Endothelial cell of umbilical vein (primary cell): Measurements from ENCODE around the gene INHA. TPM values are rescaled to one million over a fixed set of nuclear protein-coding genes. Genes with fewer than 3 reads are reported as not detected.

Experiments
- BruUV-seq: library from RNA; stranded (reverse); fragments of 400-500 nt; replicated peaks from 2 replicates; lab custom pipeline; 2021; lab: Mats Ljungman, UMichigan
- CTCF ChIA-PET: fragments of 300-600, 350-600 bp; sonication (Branson Sonifier 250); formaldehyde crosslinking; loops from one replicate; lab custom pipeline; 2021; ENCODE audit warnings: antibody characterized with exemption, inconsistent platforms; lab: Charles Lee
- POLR2A ChIA-PET: fragments of 300-600, 350-600 bp; sonication (Branson Sonifier 250); formaldehyde crosslinking; loops from one replicate; lab custom pipeline; 2021; ENCODE audit warnings: antibody characterized with exemption, inconsistent platforms; lab: Charles Lee
- DNase-seq: peaks from one replicate; pipeline ENCODE4 v3.0.0-alpha.2; 2011; ENCODE audit warnings: low read depth, low spot score
- FAIRE-seq: peaks from 2 replicates; lab custom pipeline; 2011; peaks lifted over from hg19 to GRCh38; lab: Jason Lieb, UNC
- H2AFZ ChIP-seq: 2 replicates; pipeline ENCODE4 v1.6.0; 2012; ENCODE audit warnings: low read depth, low read length, control low read depth, inconsistent platforms
- H3K27ac ChIP-seq: 2 replicates; pipeline ENCODE4 v1.5.1; 2011; ENCODE audit warnings: low read depth, mild to moderate bottlenecking, control low read depth, low read length, moderate library complexity; ENCODE audit not compliant: insufficient read depth
- H3K27me3 ChIP-seq, 2 experiments: 2 replicates each; pipeline versions ENCODE4 v1.6.0 to v1.6.1; 2011; ENCODE audit warnings: low read length in 2 of 2, mixed read lengths in 1 of 2; ENCODE audit not compliant: control insufficient read depth in 2 of 2, insufficient read depth in 2 of 2
- H3K36me3 ChIP-seq, 2 experiments: 2 replicates in 1 of 2; 3 replicates in 1 of 2; pipeline ENCODE4 v1.5.1; 2011; ENCODE audit warnings: low read length in 2 of 2, mild to moderate bottlenecking in 1 of 2, moderate library complexity in 1 of 2; ENCODE audit not compliant: control insufficient read depth in 2 of 2, insufficient read depth in 2 of 2; ENCODE audit errors: extremely low read depth in 1 of 2
- H3K4me1 ChIP-seq: 3 replicates; pipeline ENCODE4 v1.5.1; 2011; ENCODE audit warnings: mild to moderate bottlenecking, low read length; ENCODE audit not compliant: control insufficient read depth, insufficient read depth; ENCODE audit errors: extremely low read depth
- H3K4me2 ChIP-seq: 2 replicates; pipeline ENCODE4 v1.6.1; 2011; ENCODE audit warnings: low read length, control low read depth, mixed read lengths; ENCODE audit not compliant: insufficient read depth
- H3K4me3 ChIP-seq, 3 experiments: fragments of 200-600 bp in 1 of 3; sonication (generic), shearing (Covaris generic) in 1 of 3; replicated peaks in 1 of 3; 2 replicates each; pipeline ENCODE4 v1.5.1; 2011 to 2016; ENCODE audit warnings: control low read depth in 3 of 3, low read length in 3 of 3, mild to moderate bottlenecking in 2 of 3, inconsistent platforms in 1 of 3, low read depth in 1 of 3, moderate library complexity in 1 of 3; ENCODE audit not compliant: insufficient read depth in 1 of 3
- H3K79me2 ChIP-seq: 2 replicates; pipeline ENCODE4 v1.6.0; 2012; ENCODE audit warnings: low read length, inconsistent platforms; ENCODE audit not compliant: control insufficient read depth, insufficient read depth
- H3K9ac ChIP-seq: replicated peaks from 2 replicates; pipeline ENCODE3; 2011; ENCODE audit warnings: low read length, control low read depth; ENCODE audit not compliant: insufficient read depth; ENCODE audit errors: extremely low read depth
- H3K9me1 ChIP-seq: replicated peaks from 3 replicates; pipeline ENCODE4 v1.6.0; 2011; ENCODE audit warnings: mild to moderate bottlenecking, low read length; ENCODE audit not compliant: control insufficient read depth, insufficient read depth; ENCODE audit errors: extremely low read depth
- H3K9me3 ChIP-seq: replicated peaks from 2 replicates; pipeline ENCODE4 v1.5.1; 2012; ENCODE audit warnings: low read length, inconsistent platforms; ENCODE audit not compliant: control insufficient read depth, insufficient read depth
- H4K20me1 ChIP-seq: replicated peaks from 2 replicates; pipeline ENCODE3; 2011; ENCODE audit warnings: mild to moderate bottlenecking, low read length; ENCODE audit not compliant: control insufficient read depth, insufficient read depth; ENCODE audit errors: extremely low read depth
- EZH2 ChIP-seq: IDR thresholded peaks from 2 replicates; pipeline ENCODE4 v1.6.1; 2012; ENCODE audit warnings: borderline replicate concordance, low read depth, mild to moderate bottlenecking, moderate library complexity, low read length, inconsistent platforms; ENCODE audit not compliant: severe bottlenecking
- FOS ChIP-seq: IDR thresholded peaks from 2 replicates; pipeline ENCODE4 v1.6.1; 2011; ENCODE audit warnings: mild to moderate bottlenecking, low read length, moderate library complexity, borderline replicate concordance; ENCODE audit not compliant: insufficient read depth
- GATA2 ChIP-seq: IDR thresholded peaks from 2 replicates; pipeline ENCODE4 v1.7.0; 2011; ENCODE audit warnings: low read depth, mild to moderate bottlenecking, moderate library complexity, mixed read lengths, low read length; ENCODE audit not compliant: insufficient read length, insufficient read depth
- JUN ChIP-seq: IDR thresholded peaks from 2 replicates; pipeline ENCODE4 v1.6.1; 2011; ENCODE audit warnings: borderline replicate concordance, low read depth; ENCODE audit not compliant: insufficient read length, insufficient read depth
- MYC ChIP-seq: IDR thresholded peaks from one replicate; pipeline ENCODE4 v1.6.1; 2011; ENCODE audit warnings: mild to moderate bottlenecking, low read depth, low read length
- POLR2A ChIP-seq: IDR thresholded peaks from 2 replicates; pipeline ENCODE4 v1.6.1; 2012; ENCODE audit warnings: low read depth, mild to moderate bottlenecking, control low read depth, low read length
- POLR2AphosphoS5 ChIP-seq: IDR thresholded peaks from 2 replicates; pipeline ENCODE4 v1.6.1; 2012; ENCODE audit warnings: low read depth, mild to moderate bottlenecking, control low read depth, low read length, moderate library complexity; ENCODE audit not compliant: insufficient read depth
- dilution Hi-C: fragments of 300-500 bp; cut with MboI; formaldehyde crosslinking; loops from one replicate; pipeline ENCODE4 v1.15.0; 2019; ENCODE audit warnings: low sequenced_read_pairs; ENCODE audit not compliant: extremely low pct_ligation_motif_present
- intact Hi-C: fragments of 100-400 bp; cut with micrococcal nuclease; formaldehyde crosslinking; loops from one replicate; pipeline ENCODE4 v1.10.0; 2022
- polyA plus RNA-seq, 4 experiments: library from polyadenylated mRNA; depleted of rRNA in 3 of 4; stranded (reverse) in 3 of 4; unstranded in 1 of 4; fragments of >200 nt; gene quantifications; 2 replicates each; pipeline versions ENCODE4 v1.2.1 to v1.2.3, GENCODE V29; 2011 to 2012; ENCODE audit warnings: missing spikeins in 1 of 4
- total RNA-seq: library from RNA; stranded (reverse); gene quantifications from 2 replicates; pipeline ENCODE4 v1.2.3, GENCODE V29; 2021
- TF ChIP-seq, protein P1 (sequence below): IDR thresholded peaks from 2 replicates; pipeline ENCODE4 v1.6.1; 2011; ENCODE audit not compliant: insufficient read depth, insufficient read length
- TF ChIP-seq, protein P2 (sequence below), 2 donors: IDR thresholded peaks; 1 replicate in 1 of 2; 2 replicates in 1 of 2; pipeline ENCODE4 v1.5.1; 2011; ENCODE audit warnings: low read length in 2 of 2, mild to moderate bottlenecking in 2 of 2, moderate library complexity in 2 of 2, control low read depth in 1 of 2, inconsistent platforms in 1 of 2, low read depth in 1 of 2; ENCODE audit not compliant: insufficient read depth in 1 of 2; ENCODE audit errors: extremely low read depth in 1 of 2

The INHA gene
- total and polyA plus RNA-seq, 2 donors (not counting 3 experiments of a cell fraction or from before 2014, with no cell fraction given), result 0.06 TPM; not detected in 1

DNA sequence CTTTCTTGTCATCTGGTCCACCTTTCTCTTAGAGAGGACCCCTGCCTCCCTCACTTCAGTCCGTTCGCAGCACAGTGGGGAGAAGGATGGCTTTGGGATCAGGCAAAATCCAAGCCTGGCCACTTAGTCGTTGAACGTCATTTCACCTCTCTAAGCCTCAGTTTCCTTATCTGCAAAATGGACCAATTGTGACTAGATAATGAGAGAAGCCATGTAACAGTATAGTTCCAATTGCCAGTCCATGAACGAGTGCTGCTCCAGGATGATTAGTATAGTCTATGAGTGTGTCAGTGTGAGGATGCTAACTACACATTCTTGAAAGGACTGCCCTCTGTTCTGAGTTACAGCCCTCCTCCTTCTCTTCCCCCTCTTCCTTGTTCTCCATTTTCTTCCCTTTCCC, 1.1 kb downstream of the INHA start:
- dilution Hi-C loops, result no loop called here
- peaks cover 22 to 35% of the 10 kb centered on the region in 2 experiments for H3K27me3 ChIP-seq
- ChIA-PET CTCF (interaction anchor here (2.8 kb wide), 1 partner anchor 13 kb away, joined by 14 read pairs; no protein-coding TSS in a partner anchor), POLR2A (no interaction called here)
- no peak for FAIRE-seq
- H3K27ac ChIP-seq, result no peak overlapping the region
- H2AFZ ChIP-seq, result no peak overlapping the region
- intact Hi-C loops, result no loop called here
- TF ChIP-seq, protein P1, sequence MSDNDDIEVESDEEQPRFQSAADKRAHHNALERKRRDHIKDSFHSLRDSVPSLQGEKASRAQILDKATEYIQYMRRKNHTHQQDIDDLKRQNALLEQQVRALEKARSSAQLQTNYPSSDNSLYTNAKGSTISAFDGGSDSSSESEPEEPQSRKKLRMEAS, result no peak
- TF ChIP-seq POLR2A (no peak), POLR2AphosphoS5 (no peak)
- no peak for DNase-seq
- H3K9me1 ChIP-seq, result no peaks in the 10 kb centered on the region
- no peaks in the 10 kb centered on the region for H3K4me1 ChIP-seq
- no peaks in the 10 kb centered on the region for H3K79me2 ChIP-seq
- no peak overlapping the region for H3K4me3 ChIP-seq
- no peak overlapping the region for H3K9ac ChIP-seq
- no peaks in the 10 kb centered on the region for H3K9me3 ChIP-seq
- no peak overlapping the region for H3K4me2 ChIP-seq
- H3K36me3 ChIP-seq, result no peaks in the 10 kb centered on the region
- no peaks in the 10 kb centered on the region for H4K20me1 ChIP-seq
- BruUV-seq, result no TSS peak

DNA sequence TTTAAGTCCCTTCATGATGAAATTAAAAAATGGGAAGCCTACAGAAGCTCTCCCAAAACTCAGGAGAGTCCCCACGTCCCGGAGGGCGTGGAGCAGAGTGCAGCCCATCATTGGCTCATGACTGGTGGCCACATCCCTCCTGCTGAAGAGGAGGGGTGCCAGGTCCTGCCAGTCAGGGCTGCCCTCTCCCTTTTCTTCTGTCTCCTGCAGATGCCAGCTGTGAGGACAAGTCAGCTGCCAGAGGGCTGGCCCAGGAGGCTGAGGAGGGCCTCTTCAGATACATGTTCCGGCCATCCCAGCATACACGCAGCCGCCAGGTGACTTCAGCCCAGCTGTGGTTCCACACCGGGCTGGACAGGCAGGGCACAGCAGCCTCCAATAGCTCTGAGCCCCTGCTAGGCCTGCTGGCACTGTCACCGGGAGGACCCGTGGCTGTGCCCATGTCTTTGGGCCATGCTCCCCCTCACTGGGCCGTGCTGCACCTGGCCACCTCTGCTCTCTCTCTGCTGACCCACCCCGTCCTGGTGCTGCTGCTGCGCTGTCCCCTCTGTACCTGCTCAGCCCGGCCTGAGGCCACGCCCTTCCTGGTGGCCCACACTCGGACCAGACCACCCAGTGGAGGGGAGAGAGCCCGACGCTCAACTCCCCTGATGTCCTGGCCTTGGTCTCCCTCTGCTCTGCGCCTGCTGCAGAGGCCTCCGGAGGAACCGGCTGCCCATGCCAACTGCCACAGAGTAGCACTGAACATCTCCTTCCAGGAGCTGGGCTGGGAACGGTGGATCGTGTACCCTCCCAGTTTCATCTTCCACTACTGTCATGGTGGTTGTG, 2.6 kb downstream of the INHA start:
- Histone ChIP-seq H4K20me1 (no peaks in the 10 kb centered on the region), H3K9me3 (no peaks in the 10 kb centered on the region), H3K27me3 (peaks cover 31 to 35% of the 10 kb centered on the region in 2 experiments), H3K4me1 (no peaks in the 10 kb centered on the region), H3K79me2 (no peaks in the 10 kb centered on the region), H3K27ac (no peak overlapping the region), H2AFZ (no peak overlapping the region), H3K4me2 (no peak overlapping the region), H3K9ac (no peak overlapping the region), H3K36me3 (no peaks in the 10 kb centered on the region), H3K4me3 (no peak overlapping the region), H3K9me1 (no peaks in the 10 kb centered on the region)
- dilution Hi-C loops, result no loop called here
- TF ChIP-seq MYC (no peak), POLR2A (no peak), POLR2AphosphoS5 (no peak), EZH2 (no peak), JUN (no peak), GATA2 (no peak), FOS (no peak)
- TF ChIP-seq, protein P2, sequence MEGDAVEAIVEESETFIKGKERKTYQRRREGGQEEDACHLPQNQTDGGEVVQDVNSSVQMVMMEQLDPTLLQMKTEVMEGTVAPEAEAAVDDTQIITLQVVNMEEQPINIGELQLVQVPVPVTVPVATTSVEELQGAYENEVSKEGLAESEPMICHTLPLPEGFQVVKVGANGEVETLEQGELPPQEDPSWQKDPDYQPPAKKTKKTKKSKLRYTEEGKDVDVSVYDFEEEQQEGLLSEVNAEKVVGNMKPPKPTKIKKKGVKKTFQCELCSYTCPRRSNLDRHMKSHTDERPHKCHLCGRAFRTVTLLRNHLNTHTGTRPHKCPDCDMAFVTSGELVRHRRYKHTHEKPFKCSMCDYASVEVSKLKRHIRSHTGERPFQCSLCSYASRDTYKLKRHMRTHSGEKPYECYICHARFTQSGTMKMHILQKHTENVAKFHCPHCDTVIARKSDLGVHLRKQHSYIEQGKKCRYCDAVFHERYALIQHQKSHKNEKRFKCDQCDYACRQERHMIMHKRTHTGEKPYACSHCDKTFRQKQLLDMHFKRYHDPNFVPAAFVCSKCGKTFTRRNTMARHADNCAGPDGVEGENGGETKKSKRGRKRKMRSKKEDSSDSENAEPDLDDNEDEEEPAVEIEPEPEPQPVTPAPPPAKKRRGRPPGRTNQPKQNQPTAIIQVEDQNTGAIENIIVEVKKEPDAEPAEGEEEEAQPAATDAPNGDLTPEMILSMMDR (IDR thresholded peaks at IDR 0.05; ENCODE audit: extremely low read depth in 1 of 2, insufficient read depth in 1 of 2, low read depth in 1 of 2, low read length in 2 of 2), result no peak
- TF ChIP-seq, protein P1, result no peak
- DNase-seq (no peak), FAIRE-seq (no peak)
- POLR2A ChIA-PET, result no interaction called here
- CTCF ChIA-PET, result interaction anchor here (2.8 kb wide), 1 partner anchor 15 kb away, joined by 14 read pairs; no protein-coding TSS in a partner anchor
- intact Hi-C loops, result no loop called here
- BruUV-seq, result no TSS peak
